K562 (cell line): ENCODE measurements around the gene SRF. TPM values are rescaled to one million over a fixed set of nuclear protein-coding genes. Genes with fewer than 3 reads are reported as not detected.

Experiments
- BRD4 ChIP-seq: fragments of 200-600 bp; sonication (generic); IDR thresholded peaks from 2 replicates; pipeline ENCODE4 v1.6.1; 2017; ENCODE audit warnings: inconsistent platforms
- ESRRB ChIP-seq: fragments of 250-450 bp; sonication (Bioruptor Pico); IDR thresholded peaks from 2 replicates; pipeline ENCODE4 v1.5.0; 2020; ENCODE audit warnings: mild to moderate bottlenecking, moderate library complexity, borderline replicate concordance
- FOXP4 ChIP-seq: sonication (generic); formaldehyde crosslinking; IDR thresholded peaks from 2 replicates; pipeline ENCODE4 v1.8.0; 2022; ENCODE audit warnings: mild to moderate bottlenecking, missing genetic modification reagents, borderline replicate concordance
- FUS ChIP-seq: fragments of 200-400 bp; formaldehyde crosslinking; optimal IDR thresholded peaks from 2 replicates; pipeline ENCODE3; 2017; ENCODE audit warnings: low read depth, low read length
- HDAC8 ChIP-seq: fragments of 450-650 bp; IDR thresholded peaks from 2 replicates; pipeline ENCODE4 v1.6.1; 2016; ENCODE audit warnings: mild to moderate bottlenecking, missing genetic modification characterization, moderate library complexity, missing compliant biosample characterization
- MLX ChIP-seq, 2 experiments: fragments of 450-650 bp in 1 of 2; sonication (generic) in 1 of 2; formaldehyde crosslinking; conservative IDR thresholded peaks; 2 replicates each; pipeline versions ENCODE4 v1.4.0 to v1.8.1; 2020 to 2022; ENCODE audit warnings: mild to moderate bottlenecking in 1 of 2, missing genetic modification reagents in 1 of 2
- NR2F6 ChIP-seq: fragments of 450-650 bp; formaldehyde crosslinking; IDR thresholded peaks from 2 replicates; pipeline ENCODE4 v1.4.0; 2020; ENCODE audit warnings: mild to moderate bottlenecking
- PHF20 ChIP-seq: fragments of 450-650 bp; IDR thresholded peaks from 2 replicates; pipeline ENCODE4 v1.6.1; 2018; ENCODE audit not compliant: partially characterized antibody
- POU5F1 ChIP-seq: fragments of 150-350 bp; IDR thresholded peaks from 2 replicates; pipeline ENCODE4 v1.6.1; 2014; ENCODE audit warnings: borderline replicate concordance, low read length, low read depth, mild to moderate bottlenecking; ENCODE audit not compliant: partially characterized antibody
- SAP30 ChIP-seq: fragments of 200-600 bp; sonication (generic); IDR thresholded peaks from 2 replicates; pipeline ENCODE4 v1.6.1; 2012; ENCODE audit warnings: borderline replicate concordance, low read depth, mild to moderate bottlenecking, moderate library complexity, low read length, control low read depth, inconsistent platforms; ENCODE audit not compliant: insufficient read depth, poor library complexity, severe bottlenecking
- SIN3A ChIP-seq, 2 experiments: fragments of 150-350 bp in 1 of 2; IDR thresholded peaks; 2 replicates each; pipeline ENCODE4 v1.6.1; 2011 to 2016; ENCODE audit warnings: borderline replicate concordance in 2 of 2, low read depth in 2 of 2, low read length in 2 of 2, mild to moderate bottlenecking in 2 of 2, moderate library complexity in 2 of 2; ENCODE audit not compliant: control insufficient read depth in 1 of 2
- SLC30A9 ChIP-seq: fragments of 250-450 bp; sonication (Bioruptor Pico); IDR thresholded peaks from 2 replicates; pipeline ENCODE4 v1.8.0; 2022; ENCODE audit warnings: mild to moderate bottlenecking, moderate library complexity
- TOE1 ChIP-seq, 2 experiments: fragments of 450-650 bp in 1 of 2; sonication (generic) in 1 of 2; formaldehyde crosslinking in 1 of 2; IDR thresholded peaks; 2 replicates each; pipeline versions ENCODE4 v1.7.1 to v1.8.0; 2016 to 2022; ENCODE audit warnings: borderline replicate concordance in 2 of 2, mild to moderate bottlenecking in 2 of 2, antibody characterized with exemption in 1 of 2, inconsistent platforms in 1 of 2, low read depth in 1 of 2, missing genetic modification reagents in 1 of 2, moderate library complexity in 1 of 2
- TRIM25 ChIP-seq: fragments of 450-650 bp; IDR thresholded peaks from 2 replicates; pipeline ENCODE4 v1.7.0; 2016; ENCODE audit warnings: borderline replicate concordance
- ZFX ChIP-seq: sonication (generic); formaldehyde crosslinking; IDR thresholded peaks from 2 replicates; pipeline ENCODE4 v1.8.0; 2022; ENCODE audit warnings: mild to moderate bottlenecking, missing genetic modification reagents, moderate library complexity
- ZNF444 ChIP-seq: fragments of 250-450 bp; sonication (Bioruptor Pico); IDR thresholded peaks from 2 replicates; pipeline ENCODE4 v1.4.0; 2020; ENCODE audit warnings: mild to moderate bottlenecking, moderate library complexity
- polyA plus RNA-seq, 8 experiments: library from polyadenylated mRNA; depleted of rRNA in 4 of 8; stranded (reverse) in 5 of 8; unstranded in 3 of 8; fragments of >200 nt; fragmentation: Nextera tagmentation in 2 of 8; fragmentation: Illumina TruSeq in 1 of 8; extraction: Ambion mirVana in 2 of 8; extraction: Trizol in 1 of 8; gene quantifications; 2 replicates each; pipeline versions ENCODE4 v1.2.1 to v1.2.3, GENCODE V29; 2011 to 2014; ENCODE audit warnings: inconsistent platforms in 1 of 8, missing spikeins in 1 of 8
- total RNA-seq, 7 experiments: library from RNA; depleted of rRNA in 6 of 7; stranded (reverse); fragments of >200 nt in 6 of 7; fragmentation: Illumina TruSeq in 2 of 7; extraction: Trizol in 2 of 7; gene quantifications; 2 replicates each; pipeline versions ENCODE4 v1.2.1 to v1.2.3, GENCODE V29; 2011 to 2021; ENCODE audit warnings: low replicate concordance in 1 of 7

The SRF gene
- total and polyA plus RNA-seq, 9 of the 15 experiments (the other 6 are each of a cell fraction or from before 2014, with no cell fraction given), result 2.5 to 37.0 (median 24.6) TPM

- TF ChIP-seq TRIM25 (peak; percentile 30; the same call in 1 of the 2 replicates), TOE1 (IDR thresholded peaks at IDR 0.05; ENCODE audit: borderline replicate concordance) (peak; percentile 87), TOE1 (CRISPR knock-in tag; IDR thresholded peaks at IDR 0.05; ENCODE audit: borderline replicate concordance, low read depth) (peak; percentile 69; the same call in 1 of the 2 replicates), NR2F6 (CRISPR knock-in tag) (no peak), SIN3A (IDR thresholded peaks at IDR 0.05; ENCODE audit: borderline replicate concordance in 2 of 2, control insufficient read depth in 1 of 2, low read depth in 2 of 2, low read length in 2 of 2) (peak; percentile 81 to 84; a peak in 3 of 4 replicates), FOXP4 (CRISPR knock-in tag) (peak; percentile 96), POU5F1 (peak; percentile 81), HDAC8 (tag) (0 out of 2 replicates have a peak, but pooled peaks have one; percentile 69), SAP30 (peak; percentile 58), ZNF444 (CRISPR knock-in tag) (peak; percentile 26; the same call in 1 of the 2 replicates), ESRRB (no peak), FUS (no peak), SLC30A9 (CRISPR knock-in tag) (no peak), BRD4 (0 out of 2 replicates have a peak, but pooled peaks have one; percentile 10), PHF20 (peak; percentile 80), ZFX (CRISPR knock-in tag) (peak; percentile 82), MLX (CRISPR knock-in tag; conservative IDR thresholded peaks at IDR 0.05) (peak in 1 of 2 experiments; percentile 58; a peak in 1 of 4 replicates)
These were observed 11.1 kb downstream of the SRF start, which contains the start of gene CUL9 (continued) for GRCh38 chr6:43181942-43182860.
